H1 (cell line): ENCODE measurements around the gene GRIK4. TPM values are rescaled to one million over a fixed set of nuclear protein-coding genes. Genes with fewer than 3 reads are reported as not detected.

ENCODE experiments used
- CTCF ChIA-PET: fragments of 300-600 bp; sonication (Branson Sonifier 250); formaldehyde crosslinking; loops from one replicate; lab custom pipeline; 2021; ENCODE audit not compliant: partially characterized antibody; lab: Charles Lee
- POLR2A ChIA-PET: fragments of 300-600 bp; sonication (Branson Sonifier 250); formaldehyde crosslinking; loops from one replicate; lab custom pipeline; 2021; ENCODE audit warnings: inconsistent platforms; ENCODE audit not compliant: partially characterized antibody; lab: Charles Lee
- DNase-seq, 2 experiments: peaks; one replicate each; pipeline versions ENCODE4 v3.0.0 to v3.0.0-alpha.2; 2010 to 2022; ENCODE audit warnings: low spot score in 2 of 2, low read depth in 1 of 2, mixed read lengths in 1 of 2
- FAIRE-seq: peaks from 2 replicates; lab custom pipeline; 2011; peaks lifted over from hg19 to GRCh38; lab: Jason Lieb, UNC
- H2AFZ ChIP-seq: 2 replicates; pipeline ENCODE4 v1.8.1; 2012; ENCODE audit warnings: low read length, inconsistent platforms
- H2AK5ac ChIP-seq: 2 replicates; pipeline ENCODE4 v1.6.1; 2013; ENCODE audit warnings: low read depth, low read length
- H2BK120ac ChIP-seq: replicated peaks from 2 replicates; pipeline ENCODE3; 2013; ENCODE audit warnings: low read depth, low read length, inconsistent platforms
- H2BK12ac ChIP-seq: 2 replicates; pipeline ENCODE4 v1.6.1; 2013; ENCODE audit warnings: low read depth, low read length
- H2BK15ac ChIP-seq: 2 replicates; pipeline ENCODE4 v1.6.1; 2013; ENCODE audit warnings: low read length
- H2BK20ac ChIP-seq: 2 replicates; pipeline ENCODE4 v1.6.1; 2013; ENCODE audit warnings: low read length
- H2BK5ac ChIP-seq: 2 replicates; pipeline ENCODE4 v1.6.1; 2013; ENCODE audit warnings: low read depth, low read length
- H3K14ac ChIP-seq: 2 replicates; pipeline ENCODE4 v1.6.1; 2013; ENCODE audit warnings: inconsistent platforms; ENCODE audit not compliant: insufficient read length
- H3K18ac ChIP-seq: 2 replicates; pipeline ENCODE4 v1.6.1; 2013; ENCODE audit warnings: low read length; ENCODE audit errors: extremely low read depth
- H3K23ac ChIP-seq: 2 replicates; pipeline ENCODE4 v1.6.1; 2013; ENCODE audit warnings: inconsistent platforms; ENCODE audit not compliant: insufficient read length
- H3K23me2 ChIP-seq: 2 replicates; pipeline ENCODE4 v1.6.1; 2013; ENCODE audit warnings: low read depth, low read length
- H3K27ac ChIP-seq: 2 replicates; pipeline ENCODE4 v1.6.1; 2011; ENCODE audit warnings: low read depth, low read length, inconsistent platforms
- H3K27me3 ChIP-seq, 4 experiments: replicated peaks in 1 of 4; 1 replicate in 1 of 4; 2 replicates in 3 of 4; pipeline versions ENCODE4 v1.6.1 to v1.8.1; 2011 to 2013; ENCODE audit warnings: low read length in 3 of 4, mild to moderate bottlenecking in 3 of 4, inconsistent platforms in 2 of 4, mixed read lengths in 2 of 4, moderate library complexity in 1 of 4; ENCODE audit not compliant: control insufficient read depth in 3 of 4, insufficient read depth in 3 of 4; ENCODE audit errors: extremely low read depth in 1 of 4
- H3K36me3 ChIP-seq, 4 experiments: 2 replicates each; pipeline versions ENCODE4 v1.6.1 to v1.8.1; 2011 to 2013; ENCODE audit warnings: mild to moderate bottlenecking in 4 of 4, low read length in 3 of 4, moderate library complexity in 2 of 4, control low read depth in 1 of 4, inconsistent platforms in 1 of 4; ENCODE audit not compliant: insufficient read depth in 4 of 4, control insufficient read depth in 2 of 4
- H3K4ac ChIP-seq: replicated peaks from 2 replicates; pipeline ENCODE3; 2013; ENCODE audit warnings: low read length, low read depth, mixed read lengths, inconsistent platforms; ENCODE audit not compliant: insufficient read length
- H3K4me1 ChIP-seq, 4 experiments: replicated peaks in 1 of 4; 1 replicate in 1 of 4; 2 replicates in 3 of 4; pipeline versions ENCODE4 v1.6.1 to v1.8.1; 2011 to 2013; ENCODE audit warnings: low read length in 3 of 4, inconsistent platforms in 2 of 4, mixed read lengths in 1 of 4; ENCODE audit not compliant: insufficient read depth in 4 of 4, control insufficient read depth in 3 of 4
- H3K4me2 ChIP-seq, 2 experiments: 2 replicates each; pipeline versions ENCODE4 v1.6.1 to v1.8.1; 2011 to 2013; ENCODE audit warnings: low read depth in 2 of 2, low read length in 2 of 2, control low read depth in 1 of 2, inconsistent platforms in 1 of 2, mild to moderate bottlenecking in 1 of 2; ENCODE audit not compliant: insufficient read depth in 1 of 2
- H3K4me3 ChIP-seq, 4 experiments: fragments of 200-600, 300-600 bp in 1 of 4; sonication (generic), shearing (Covaris generic), sonication (Bioruptor Twin) in 1 of 4; 2 replicates each; pipeline versions ENCODE4 v1.5.1 to v1.8.1; 2011 to 2016; ENCODE audit warnings: low read length in 4 of 4, low read depth in 3 of 4, control low read depth in 2 of 4, inconsistent platforms in 2 of 4, mild to moderate bottlenecking in 2 of 4, mixed read lengths in 1 of 4, moderate library complexity in 1 of 4; ENCODE audit not compliant: insufficient read depth in 2 of 4; ENCODE audit errors: extremely low read depth in 1 of 4
- H3K56ac ChIP-seq: replicated peaks from 2 replicates; pipeline ENCODE3; 2013; ENCODE audit warnings: low read depth, mild to moderate bottlenecking, mixed read lengths, low read length, inconsistent platforms; ENCODE audit not compliant: insufficient read length
- H3K79me1 ChIP-seq: 2 replicates; pipeline ENCODE4 v1.6.1; 2013; ENCODE audit warnings: low read depth, low read length, control low read depth
- H3K79me2 ChIP-seq, 2 experiments: 2 replicates each; pipeline versions ENCODE4 v1.6.1 to v1.8.1; 2012 to 2013; ENCODE audit warnings: low read length in 2 of 2, mild to moderate bottlenecking in 2 of 2, inconsistent platforms in 1 of 2; ENCODE audit not compliant: insufficient read depth in 2 of 2, control insufficient read depth in 1 of 2
- H3K9ac ChIP-seq, 4 experiments: replicated peaks in 1 of 4; 1 replicate in 1 of 4; 2 replicates in 3 of 4; pipeline versions ENCODE4 v1.6.1 to v1.8.1; 2011 to 2013; ENCODE audit warnings: low read depth in 3 of 4, low read length in 3 of 4, control low read depth in 2 of 4, mild to moderate bottlenecking in 2 of 4, moderate library complexity in 2 of 4, inconsistent platforms in 1 of 4; ENCODE audit errors: extremely low read depth in 1 of 4
- H3K9me3 ChIP-seq, 2 experiments: 2 replicates each; pipeline versions ENCODE4 v1.6.1 to v1.8.1; 2012 to 2013; ENCODE audit warnings: mild to moderate bottlenecking in 2 of 2, moderate library complexity in 2 of 2, control low read depth in 1 of 2, inconsistent platforms in 1 of 2, low read depth in 1 of 2, low read length in 1 of 2, mixed read lengths in 1 of 2; ENCODE audit not compliant: insufficient read depth in 2 of 2
- H4K20me1 ChIP-seq, 2 experiments: replicated peaks in 1 of 2; 2 replicates each; pipeline versions ENCODE3 to v1.8.1; 2011 to 2013; ENCODE audit warnings: inconsistent platforms in 2 of 2, low read length in 2 of 2, mild to moderate bottlenecking in 1 of 2; ENCODE audit not compliant: insufficient read depth in 2 of 2, control insufficient read depth in 1 of 2
- H4K5ac ChIP-seq: 2 replicates; pipeline ENCODE4 v1.6.1; 2013; ENCODE audit warnings: low read length, low read depth, mixed read lengths, inconsistent platforms; ENCODE audit not compliant: insufficient read length
- H4K8ac ChIP-seq: 2 replicates; pipeline ENCODE4 v1.8.0; 2013; ENCODE audit warnings: mild to moderate bottlenecking, moderate library complexity, low read length, inconsistent platforms; ENCODE audit not compliant: insufficient read depth; ENCODE audit errors: extremely low read depth
- H4K91ac ChIP-seq: replicated peaks from 2 replicates; pipeline ENCODE3; 2013; ENCODE audit warnings: low read length, mixed read lengths, inconsistent platforms; ENCODE audit not compliant: insufficient read length
- POLR2AphosphoS5 ChIP-seq: IDR thresholded peaks from 2 replicates; pipeline ENCODE4 v1.6.1; 2011; ENCODE audit warnings: low read depth, low read length
- WGBS, 2 experiments: shearing (Covaris generic) in 1 of 2; methylation state at CpG; one replicate each; pipeline versions ENCODE4 v1.1.6 to v1.1.7; 2013 to 2015; ENCODE audit warnings: low lambda C conversion rate in 2 of 2, mixed read lengths in 2 of 2, inconsistent platforms in 1 of 2, low coverage in 1 of 2, missing lambda C conversion rate in 1 of 2; ENCODE audit not compliant: insufficient replicate concordance in 2 of 2, insufficient coverage in 1 of 2, insufficient read length in 1 of 2; ENCODE audit errors: extremely low coverage in 1 of 2, missing lambda C conversion rate in 1 of 2; 5-methylcytosine and 5-hydroxymethylcytosine counted together
- polyA plus RNA-seq, 7 experiments: library from polyadenylated mRNA; depleted of rRNA in 3 of 7; stranded (reverse) in 5 of 7; unstranded in 2 of 7; fragments of >200 nt in 5 of 7; fragments of 200-250 nt in 2 of 7; gene quantifications; 1 replicate in 5 of 7; 2 replicates in 1 of 7; 4 replicates in 1 of 7; pipeline versions ENCODE4 v1.2.1 to v1.2.3, GENCODE V29; 2011 to 2013; ENCODE audit warnings: missing spikeins in 2 of 7, mixed read lengths in 2 of 7
- total RNA-seq: library from RNA; stranded (reverse); fragmentation: NEBNext Ultra II Directional; extraction: Animal tissue kit (Norgen Biotek cat#: 25700); gene quantifications from 2 replicates; pipeline ENCODE4 v1.2.1, GENCODE V29; 2021

The GRIK4 gene
- total and polyA plus RNA-seq, 2 of the 8 experiments (the other 6 are each of a cell fraction or from before 2014, with no cell fraction given): 1.2 to 2.9 TPM

DNA sequence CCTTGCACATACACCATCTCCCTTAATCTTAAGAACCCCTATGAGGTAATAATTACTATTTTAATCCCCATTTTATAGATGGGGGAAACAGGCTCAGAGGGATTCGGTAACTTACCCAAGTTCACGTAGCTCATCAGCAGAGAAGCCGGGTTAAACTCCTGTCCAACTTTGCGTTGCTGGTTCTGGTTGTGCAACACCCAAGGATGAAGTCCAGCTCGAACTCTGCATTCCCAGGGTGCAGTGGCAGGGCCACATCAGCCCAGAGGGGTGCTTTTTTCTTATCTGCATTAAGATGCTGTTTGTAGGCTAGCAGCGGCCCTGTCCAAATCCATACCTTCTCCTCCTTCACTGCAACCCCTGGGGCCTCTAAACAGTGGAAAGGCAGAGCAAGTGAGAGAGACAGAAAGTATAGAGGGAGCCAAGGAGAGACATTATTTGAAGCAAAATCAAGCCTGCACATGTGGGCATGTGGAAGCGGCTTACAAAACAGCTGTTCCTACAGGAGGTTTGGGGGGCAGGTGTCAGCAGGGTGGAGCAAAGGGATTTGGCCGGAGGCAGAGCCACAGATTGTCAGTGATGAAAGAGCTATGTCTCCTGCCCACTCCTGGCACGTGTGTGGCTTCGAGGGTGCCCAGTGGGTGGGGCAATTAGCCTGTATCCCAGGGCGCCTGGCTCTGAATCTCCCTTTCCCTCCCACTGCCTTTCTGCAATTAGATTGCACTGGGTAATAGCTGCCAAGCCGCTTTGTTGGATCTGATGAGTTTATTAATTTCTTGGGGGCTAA, 382.8 kb downstream of the GRIK4 start:
- no peak overlapping the region for H3K4ac ChIP-seq
- no peak overlapping the region for H3K23ac ChIP-seq
- no peak overlapping the region for H2BK20ac ChIP-seq
- 90% methylated on average over 12 of the region's 12 CpGs; no CpG with 5 or more reads in 1 of the 2 experiments for WGBS, 2 experiments
- no peaks in the 10 kb centered on the region for H3K36me3 ChIP-seq
- H2BK12ac ChIP-seq: no peak overlapping the region
- H2BK120ac ChIP-seq: no peak overlapping the region
- H3K14ac ChIP-seq: no peak overlapping the region
- H4K91ac ChIP-seq: no peak overlapping the region
- H2BK5ac ChIP-seq: no peak overlapping the region
- CTCF ChIA-PET: interaction anchor here (0.9 to 2.2 kb wide), 4 partner anchors 23 to 198 kb away, joined by 3 to 7 read pairs (median 4); no protein-coding TSS in a partner anchor
- no peaks in the 10 kb centered on the region for H3K79me1 ChIP-seq
- H3K9me3 ChIP-seq: no peaks in the 10 kb centered on the region
- no peak overlapping the region for H3K18ac ChIP-seq
- no peak for FAIRE-seq
- no peak overlapping the region for H3K4me3 ChIP-seq
- H3K56ac ChIP-seq: no peak overlapping the region
- no peaks in the 10 kb centered on the region for H3K27me3 ChIP-seq
- no peak overlapping the region for H3K27ac ChIP-seq
- POLR2A ChIA-PET: no interaction called here
- no peaks in the 10 kb centered on the region for H3K23me2 ChIP-seq
- H3K9ac ChIP-seq: no peak overlapping the region
- no peaks in the 10 kb centered on the region for H4K20me1 ChIP-seq
- no peak overlapping the region for H3K4me2 ChIP-seq
- no peak overlapping the region for H4K5ac ChIP-seq
- H2AFZ ChIP-seq: no peak overlapping the region
- DNase-seq: no peak
- H3K79me2 ChIP-seq: no peaks in the 10 kb centered on the region
- H2BK15ac ChIP-seq: no peak overlapping the region
- no peak overlapping the region for H4K8ac ChIP-seq
- H3K4me1 ChIP-seq: peaks cover 0 to 7% (median 1%) of the 10 kb centered on the region in 4 experiments; a peak in 2 of 7 replicates
- no peak overlapping the region for H2AK5ac ChIP-seq
- TF ChIP-seq POLR2AphosphoS5: no peak
